IMR-90 (cell line): Measurements from ENCODE around the gene CRTAP.

Experiments used
- MAFK ChIP-seq: IDR thresholded peaks from 2 replicates; pipeline ENCODE4 v1.6.1; 2012; ENCODE audit warnings: low read depth, low read length, improper control_type of control experiment
- POLR2A ChIP-seq: IDR thresholded peaks from 2 replicates; pipeline ENCODE4 v1.6.1; 2012; ENCODE audit warnings: mild to moderate bottlenecking, low read depth, low read length
- RFX5 ChIP-seq: IDR thresholded peaks from 2 replicates; pipeline ENCODE4 v1.8.0; 2012; ENCODE audit warnings: low read depth, mild to moderate bottlenecking, low read length, moderate library complexity
- TF ChIP-seq, protein P1 (sequence below): conservative IDR thresholded peaks from 2 replicates; pipeline ENCODE4 v1.5.1; 2012; ENCODE audit warnings: mild to moderate bottlenecking, low read depth, low read length, improper control_type of control experiment

DNA sequence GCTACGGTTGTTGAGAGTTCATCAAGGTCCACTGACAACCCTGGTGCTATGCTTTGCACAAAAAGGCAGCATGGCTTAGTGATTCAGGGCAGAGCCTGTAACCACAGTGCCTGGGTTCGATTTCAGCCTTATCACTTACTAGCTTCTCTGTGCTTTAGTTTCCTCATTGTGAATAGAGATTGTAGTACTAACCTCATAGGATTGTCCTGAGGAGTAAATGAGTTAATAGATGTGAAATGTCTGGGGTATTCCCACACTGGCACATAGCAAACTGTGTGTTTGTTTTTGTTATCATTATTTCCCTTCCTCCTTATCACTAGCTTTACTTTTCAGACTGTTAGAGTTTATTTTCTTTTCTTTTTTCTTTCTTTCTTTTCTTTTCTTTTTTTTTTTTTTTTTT, 16.3 kb downstream of the CRTAP start:
- TF ChIP-seq, protein P1, sequence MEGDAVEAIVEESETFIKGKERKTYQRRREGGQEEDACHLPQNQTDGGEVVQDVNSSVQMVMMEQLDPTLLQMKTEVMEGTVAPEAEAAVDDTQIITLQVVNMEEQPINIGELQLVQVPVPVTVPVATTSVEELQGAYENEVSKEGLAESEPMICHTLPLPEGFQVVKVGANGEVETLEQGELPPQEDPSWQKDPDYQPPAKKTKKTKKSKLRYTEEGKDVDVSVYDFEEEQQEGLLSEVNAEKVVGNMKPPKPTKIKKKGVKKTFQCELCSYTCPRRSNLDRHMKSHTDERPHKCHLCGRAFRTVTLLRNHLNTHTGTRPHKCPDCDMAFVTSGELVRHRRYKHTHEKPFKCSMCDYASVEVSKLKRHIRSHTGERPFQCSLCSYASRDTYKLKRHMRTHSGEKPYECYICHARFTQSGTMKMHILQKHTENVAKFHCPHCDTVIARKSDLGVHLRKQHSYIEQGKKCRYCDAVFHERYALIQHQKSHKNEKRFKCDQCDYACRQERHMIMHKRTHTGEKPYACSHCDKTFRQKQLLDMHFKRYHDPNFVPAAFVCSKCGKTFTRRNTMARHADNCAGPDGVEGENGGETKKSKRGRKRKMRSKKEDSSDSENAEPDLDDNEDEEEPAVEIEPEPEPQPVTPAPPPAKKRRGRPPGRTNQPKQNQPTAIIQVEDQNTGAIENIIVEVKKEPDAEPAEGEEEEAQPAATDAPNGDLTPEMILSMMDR = no peak
- TF ChIP-seq RFX5 = no peak
- TF ChIP-seq POLR2A = no peak
- no peak for TF ChIP-seq MAFK
